SK-N-SH (cell line): ENCODE results near the gene ZNF592.

Experiments
- CHD2 ChIP-seq: fragments of 150-350 bp; IDR thresholded peaks from 2 replicates; pipeline ENCODE4 v1.6.1; 2018; ENCODE audit warnings: low read length; ENCODE audit not compliant: partially characterized antibody
- ELF1 ChIP-seq: IDR thresholded peaks from 2 replicates; pipeline ENCODE4 v1.4.0; 2012
- EP300 ChIP-seq, 2 experiments: IDR thresholded peaks; 2 replicates each; pipeline versions ENCODE4 v1.4.0 to v1.6.1; 2012; ENCODE audit warnings: borderline replicate concordance in 1 of 2, low read depth in 1 of 2, low read length in 1 of 2
- EZH2phosphoT487 ChIP-seq: fragments of 200-600 bp; sonication (generic); IDR thresholded peaks from 2 replicates; pipeline ENCODE4 v1.6.1; 2017; ENCODE audit warnings: low read depth, mixed run types, mild to moderate bottlenecking, antibody characterized with exemption, moderate library complexity, borderline replicate concordance
- MEF2A ChIP-seq: IDR thresholded peaks from 2 replicates; pipeline ENCODE4 v1.4.0; 2012; ENCODE audit warnings: low read depth, borderline replicate concordance
- POLR2AphosphoS5 ChIP-seq: IDR thresholded peaks from 2 replicates; pipeline ENCODE4 v1.6.1; 2012; ENCODE audit warnings: low read depth, low read length
- RAD21 ChIP-seq: IDR thresholded peaks from 2 replicates; pipeline ENCODE4 v1.6.1; 2012; ENCODE audit warnings: mild to moderate bottlenecking, low read length
- SMC3 ChIP-seq: IDR thresholded peaks from 2 replicates; pipeline ENCODE4 v1.6.1; 2012; ENCODE audit warnings: low read depth, low read length, improper control_type of control experiment
- TEAD4 ChIP-seq: IDR thresholded peaks from 2 replicates; pipeline ENCODE4 v1.4.0; 2012; ENCODE audit warnings: mild to moderate bottlenecking, borderline replicate concordance; ENCODE audit not compliant: insufficient read depth
- USF2 ChIP-seq: fragments of 150-350 bp; IDR thresholded peaks from 2 replicates; pipeline ENCODE4 v1.6.1; 2017; ENCODE audit warnings: antibody characterized with exemption, low read length, low read depth, borderline replicate concordance
- TF ChIP-seq, protein P1 (sequence below): IDR thresholded peaks from 2 replicates; pipeline ENCODE4 v1.4.0; 2012; ENCODE audit warnings: low read depth
- TF ChIP-seq, protein P2 (sequence below): fragments of 200-600 bp; sonication (generic); IDR thresholded peaks from 2 replicates; pipeline ENCODE4 v1.6.1; 2017; ENCODE audit warnings: antibody characterized with exemption, mild to moderate bottlenecking, moderate library complexity
- TF ChIP-seq, protein P3 (sequence below): IDR thresholded peaks from 2 replicates; pipeline ENCODE4 v1.4.0; 2012; ENCODE audit warnings: low read depth, borderline replicate concordance

- TF ChIP-seq CHD2: no peak
- no peak for TF ChIP-seq TEAD4
- TF ChIP-seq, protein P1, sequence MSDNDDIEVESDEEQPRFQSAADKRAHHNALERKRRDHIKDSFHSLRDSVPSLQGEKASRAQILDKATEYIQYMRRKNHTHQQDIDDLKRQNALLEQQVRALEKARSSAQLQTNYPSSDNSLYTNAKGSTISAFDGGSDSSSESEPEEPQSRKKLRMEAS: no peak
- no peak for TF ChIP-seq USF2
- no peak for TF ChIP-seq SMC3
- TF ChIP-seq, protein P2, sequence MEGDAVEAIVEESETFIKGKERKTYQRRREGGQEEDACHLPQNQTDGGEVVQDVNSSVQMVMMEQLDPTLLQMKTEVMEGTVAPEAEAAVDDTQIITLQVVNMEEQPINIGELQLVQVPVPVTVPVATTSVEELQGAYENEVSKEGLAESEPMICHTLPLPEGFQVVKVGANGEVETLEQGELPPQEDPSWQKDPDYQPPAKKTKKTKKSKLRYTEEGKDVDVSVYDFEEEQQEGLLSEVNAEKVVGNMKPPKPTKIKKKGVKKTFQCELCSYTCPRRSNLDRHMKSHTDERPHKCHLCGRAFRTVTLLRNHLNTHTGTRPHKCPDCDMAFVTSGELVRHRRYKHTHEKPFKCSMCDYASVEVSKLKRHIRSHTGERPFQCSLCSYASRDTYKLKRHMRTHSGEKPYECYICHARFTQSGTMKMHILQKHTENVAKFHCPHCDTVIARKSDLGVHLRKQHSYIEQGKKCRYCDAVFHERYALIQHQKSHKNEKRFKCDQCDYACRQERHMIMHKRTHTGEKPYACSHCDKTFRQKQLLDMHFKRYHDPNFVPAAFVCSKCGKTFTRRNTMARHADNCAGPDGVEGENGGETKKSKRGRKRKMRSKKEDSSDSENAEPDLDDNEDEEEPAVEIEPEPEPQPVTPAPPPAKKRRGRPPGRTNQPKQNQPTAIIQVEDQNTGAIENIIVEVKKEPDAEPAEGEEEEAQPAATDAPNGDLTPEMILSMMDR: no peak
- TF ChIP-seq POLR2AphosphoS5: no peak
- no peak for TF ChIP-seq MEF2A
- no peak for TF ChIP-seq EZH2phosphoT487
- TF ChIP-seq, protein P3, sequence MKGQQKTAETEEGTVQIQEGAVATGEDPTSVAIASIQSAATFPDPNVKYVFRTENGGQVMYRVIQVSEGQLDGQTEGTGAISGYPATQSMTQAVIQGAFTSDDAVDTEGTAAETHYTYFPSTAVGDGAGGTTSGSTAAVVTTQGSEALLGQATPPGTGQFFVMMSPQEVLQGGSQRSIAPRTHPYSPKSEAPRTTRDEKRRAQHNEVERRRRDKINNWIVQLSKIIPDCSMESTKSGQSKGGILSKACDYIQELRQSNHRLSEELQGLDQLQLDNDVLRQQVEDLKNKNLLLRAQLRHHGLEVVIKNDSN: no peak
- TF ChIP-seq ELF1: no peak
- TF ChIP-seq RAD21: no peak
- TF ChIP-seq EP300 (IDR thresholded peaks at IDR 0.05; ENCODE audit: borderline replicate concordance in 1 of 2, low read depth in 1 of 2, low read length in 1 of 2): no peak
These were observed 65.5 kb downstream of the ZNF592 start for GRCh38 chr15:84813931-84814330.
